ENCODE data around the gene CNTN2.

- TF ChIP-seq CTCF (conservative IDR thresholded peaks at IDR 0.05) (no peak), EZH2 (IDR thresholded peaks at IDR 0.05; ENCODE audit: low read depth) (no peak)
Measured at GRCh38 chr1:205053296-205053695, 10.3 kb downstream of the CNTN2 start.

Data from PC-9 (cell line).